H9 (cell line): ENCODE measurements around the gene TUBG1. TPM values are rescaled to one million over a fixed set of nuclear protein-coding genes. Genes with fewer than 3 reads are reported as not detected.

Experiments used
- DNase-seq: peaks from one replicate; pipeline ENCODE4 v3.0.0-alpha.2; 2017
- H2AFZ ChIP-seq: one replicate; pipeline ENCODE4 v1.6.1; 2013; ENCODE audit warnings: mild to moderate bottlenecking, low read length, control low read depth, moderate library complexity
- H2AK5ac ChIP-seq: 2 replicates; pipeline ENCODE4 v1.6.1; 2013; ENCODE audit warnings: low read length, control low read depth, mixed read lengths; ENCODE audit not compliant: insufficient read length
- H2BK120ac ChIP-seq: one replicate; pipeline ENCODE4 v1.6.1; 2013; ENCODE audit warnings: low read depth, mild to moderate bottlenecking, low read length, control low read depth, inconsistent platforms; ENCODE audit not compliant: poor library complexity, severe bottlenecking
- H2BK12ac ChIP-seq: 2 replicates; pipeline ENCODE4 v1.6.1; 2013; ENCODE audit warnings: low read length, control low read depth, mixed read lengths, low read depth; ENCODE audit not compliant: insufficient read length
- H2BK15ac ChIP-seq: 2 replicates; pipeline ENCODE4 v1.6.1; 2013; ENCODE audit warnings: low read depth, low read length, control low read depth
- H2BK20ac ChIP-seq: one replicate; pipeline ENCODE4 v1.6.1; 2013; ENCODE audit warnings: low read depth, mild to moderate bottlenecking, low read length, control low read depth, inconsistent platforms; ENCODE audit not compliant: poor library complexity, severe bottlenecking
- H2BK5ac ChIP-seq: 2 replicates; pipeline ENCODE4 v1.6.1; 2013; ENCODE audit warnings: low read length, control low read depth, mixed read lengths; ENCODE audit not compliant: insufficient read length
- H3K14ac ChIP-seq: 2 replicates; pipeline ENCODE4 v1.6.1; 2013; ENCODE audit warnings: low read length, control low read depth; ENCODE audit not compliant: insufficient read depth
- H3K18ac ChIP-seq: 2 replicates; pipeline ENCODE4 v1.6.1; 2013; ENCODE audit warnings: low read depth, mild to moderate bottlenecking, mixed read lengths, low read length, control low read depth; ENCODE audit not compliant: insufficient read length
- H3K23ac ChIP-seq: 2 replicates; pipeline ENCODE4 v1.6.1; 2013; ENCODE audit warnings: low read length, control low read depth, mixed read lengths, low read depth; ENCODE audit not compliant: insufficient read length
- H3K23me2 ChIP-seq: 2 replicates; pipeline ENCODE4 v1.6.1; 2013; ENCODE audit warnings: low read depth, mild to moderate bottlenecking, mixed read lengths, low read length, control low read depth; ENCODE audit not compliant: insufficient read length, poor library complexity, severe bottlenecking
- H3K27ac ChIP-seq: 2 replicates; pipeline ENCODE4 v1.5.1; 2013; ENCODE audit warnings: low read length, control low read depth, mixed read lengths, low read depth; ENCODE audit not compliant: insufficient read length
- H3K27me3 ChIP-seq: 2 replicates; pipeline ENCODE4 v1.6.1; 2013; ENCODE audit warnings: low read length, control low read depth, inconsistent platforms; ENCODE audit not compliant: insufficient read depth
- H3K4ac ChIP-seq: 2 replicates; pipeline ENCODE4 v1.6.1; 2013; ENCODE audit warnings: low read depth, mild to moderate bottlenecking, control low read depth, inconsistent platforms, low read length, moderate library complexity
- H3K4me1 ChIP-seq: 2 replicates; pipeline ENCODE4 v1.6.1; 2013; ENCODE audit warnings: low read length, control low read depth, inconsistent platforms; ENCODE audit not compliant: insufficient read depth
- H3K4me2 ChIP-seq: 2 replicates; pipeline ENCODE4 v1.6.1; 2013; ENCODE audit warnings: low read length, control low read depth, mixed read lengths; ENCODE audit not compliant: insufficient read length, insufficient read depth
- H3K56ac ChIP-seq: 2 replicates; pipeline ENCODE4 v1.6.1; 2013; ENCODE audit warnings: low read depth, mild to moderate bottlenecking, mixed read lengths, low read length, control low read depth; ENCODE audit not compliant: insufficient read length
- H3K79me1 ChIP-seq: 2 replicates; pipeline ENCODE4 v1.6.1; 2013; ENCODE audit warnings: low read depth, mild to moderate bottlenecking, moderate library complexity, low read length, control low read depth, inconsistent platforms; ENCODE audit not compliant: insufficient read depth, poor library complexity, severe bottlenecking
- H3K79me2 ChIP-seq: 2 replicates; pipeline ENCODE4 v1.6.1; 2013; ENCODE audit warnings: low read length, control low read depth, inconsistent platforms; ENCODE audit not compliant: insufficient read depth
- H3K9ac ChIP-seq: 2 replicates; pipeline ENCODE4 v1.6.1; 2013; ENCODE audit warnings: low read length, control low read depth, mixed read lengths; ENCODE audit not compliant: insufficient read length; ENCODE audit errors: extremely low read depth
- H3K9me3 ChIP-seq: one replicate; pipeline ENCODE4 v1.6.1; 2013; ENCODE audit warnings: low read depth, low read length, inconsistent platforms; ENCODE audit not compliant: control insufficient read depth
- H3T11ph ChIP-seq: one replicate; pipeline ENCODE4 v1.6.1; 2013; ENCODE audit warnings: mild to moderate bottlenecking, low read length, control low read depth, inconsistent platforms
- H4K20me1 ChIP-seq: one replicate; pipeline ENCODE4 v1.6.1; 2013; ENCODE audit not compliant: control insufficient read depth, insufficient read length, insufficient read depth
- H4K5ac ChIP-seq: 2 replicates; pipeline ENCODE4 v1.6.1; 2013; ENCODE audit warnings: low read depth, mild to moderate bottlenecking, mixed read lengths, low read length, control low read depth; ENCODE audit not compliant: insufficient read length
- H4K8ac ChIP-seq: replicated peaks from 2 replicates; pipeline ENCODE4 v1.6.1; 2013; ENCODE audit warnings: low read length, control low read depth, mixed read lengths, low read depth; ENCODE audit not compliant: insufficient read length
- H4K91ac ChIP-seq: 2 replicates; pipeline ENCODE4 v1.6.1; 2013; ENCODE audit warnings: low read depth, mild to moderate bottlenecking, moderate library complexity, mixed read lengths, low read length, control low read depth; ENCODE audit not compliant: insufficient read length
- H3K27ac Mint-ChIP-seq, 3 experiments: 2 replicates in 2 of 3; 3 replicates in 1 of 3; pipeline ENCODE4 v1.8.0; 2020 to 2021; ENCODE audit warnings: mixed read lengths in 3 of 3, mild to moderate bottlenecking in 1 of 3, moderate library complexity in 1 of 3
- H3K27me3 Mint-ChIP-seq: 2 replicates; pipeline ENCODE4 v1.8.0; 2021; ENCODE audit warnings: low read depth, mild to moderate bottlenecking, moderate library complexity, mixed read lengths
- H3K36me3 Mint-ChIP-seq, 3 experiments: 2 replicates in 2 of 3; 3 replicates in 1 of 3; pipeline ENCODE4 v1.8.0; 2020 to 2021; ENCODE audit warnings: low read depth in 3 of 3, mixed read lengths in 3 of 3; ENCODE audit not compliant: insufficient read depth in 1 of 3
- H3K4me1 Mint-ChIP-seq, 2 experiments: 2 replicates each; pipeline ENCODE4 v1.8.0; 2020; ENCODE audit warnings: mixed read lengths in 2 of 2
- H3K4me3 Mint-ChIP-seq, 2 experiments: 2 replicates in 1 of 2; 3 replicates in 1 of 2; pipeline ENCODE4 v1.8.0; 2020 to 2021; ENCODE audit warnings: mild to moderate bottlenecking in 2 of 2, mixed read lengths in 2 of 2, moderate library complexity in 1 of 2
- H3K9me3 Mint-ChIP-seq, 2 experiments: 2 replicates in 1 of 2; 3 replicates in 1 of 2; pipeline ENCODE4 v1.8.0; 2020; ENCODE audit warnings: mild to moderate bottlenecking in 2 of 2, mixed read lengths in 2 of 2, moderate library complexity in 1 of 2
- WGBS: extraction: QIAGEN DNeasy Blood & Tissue Kit; methylation state at CpG from one replicate; pipeline ENCODE4 v1.1.7; 2013; ENCODE audit warnings: missing lambda C conversion rate, low lambda C conversion rate, mixed read lengths; ENCODE audit not compliant: insufficient read length; ENCODE audit errors: extremely low coverage; 5-methylcytosine and 5-hydroxymethylcytosine counted together
- long read RNA-seq: library from polyadenylated mRNA; unstranded; transcript quantifications from one replicate; pipeline ENCODE4 v2.0.0, GENCODE V29; 2020
- total RNA-seq: library from RNA; stranded (reverse); gene quantifications from 2 replicates; pipeline ENCODE4 v1.2.1, GENCODE V29; 2021
- TF ChIP-seq, protein P1 (sequence below): fragments of 200-600 bp; sonication (generic); conservative IDR thresholded peaks from 3 replicates; pipeline ENCODE4 v1.8.0; 2021; ENCODE audit warnings: antibody characterized with exemption, mild to moderate bottlenecking

TUBG1 gene
- 117 and 122 TPM in 2 replicates for total RNA-seq
- long read RNA-seq, transcript TUBG1-201 (11 exons, 1,611 nt) = major isoform, 1,088 of 1,221 reads
- long read RNA-seq, partial matches to known transcripts = 38 of 1,221 reads
- long read RNA-seq, other reads (novel, unspliced or antisense) = 95 of 1,221 reads

GRCh38 chr17:42609182-42609813, at the start of gene TUBG1, which contains the start of gene RETREG3:
Gene TUBG1, plus strand, starts transcription at chr17:42609683. Its CDS starts 55 bp downstream, at chr17:42609738.
Gene RETREG3, minus strand, starts transcription at chr17:42609374. Its CDS starts 50 bp downstream, at chr17:42609324.
- Histone ChIP-seq H3K4me2 (peak within 1 kb of the TSS; percentile 74), H3K79me1 (peaks cover 4% of the 10 kb centered on the region), H3K23me2 (peaks cover 10% of the 10 kb centered on the region), H3K9me3 (no peaks in the 10 kb centered on the region), H3K4me1 (no peaks in the 10 kb centered on the region), H2BK120ac (no peak within 1 kb of the TSS), H2BK20ac (no peak within 1 kb of the TSS), H3K9ac (peak within 1 kb of the TSS; percentile 94), H3K18ac (no peak within 1 kb of the TSS), H4K20me1 (no peaks in the 10 kb centered on the region), H3K56ac (no peak within 1 kb of the TSS), H3K4ac (no peak within 1 kb of the TSS), H2BK5ac (peak within 1 kb of the TSS; percentile 70), H3K14ac (peak within 1 kb of the TSS; percentile 88), H3K27ac (peak within 1 kb of the TSS; percentile 13), H2BK12ac (no peak within 1 kb of the TSS), H3K23ac (no peak within 1 kb of the TSS), H4K5ac (peak within 1 kb of the TSS; percentile 27), H4K91ac (no peak within 1 kb of the TSS), H2AK5ac (no peak within 1 kb of the TSS), H2AFZ (no peak within 1 kb of the TSS), H2BK15ac (no peak within 1 kb of the TSS), H4K8ac (no peak within 1 kb of the TSS), H3T11ph (no peak within 1 kb of the TSS), H3K27me3 (no peaks in the 10 kb centered on the region), H3K79me2 (peaks cover 9% of the 10 kb centered on the region; the same call in 1 of the 2 replicates)
- Mint-ChIP-seq H3K36me3 (peaks cover 22 to 30% (median 30%) of the 10 kb centered on the region in 3 experiments), H3K9me3 (peaks cover 0 to 3% of the 10 kb centered on the region in 2 experiments; a peak in 1 of 5 replicates), H3K27me3 (no peaks in the 10 kb centered on the region), H3K4me1 (peaks cover 10 to 11% of the 10 kb centered on the region in 2 experiments), H3K4me3 (peak within 1 kb of the TSS; percentile 96 to 98), H3K27ac (peak within 1 kb of the TSS; percentile 94 to 99 (median 95))
- WGBS = no CpG with 5 or more reads among the region's 66 CpGs
- TF ChIP-seq, protein P1, sequence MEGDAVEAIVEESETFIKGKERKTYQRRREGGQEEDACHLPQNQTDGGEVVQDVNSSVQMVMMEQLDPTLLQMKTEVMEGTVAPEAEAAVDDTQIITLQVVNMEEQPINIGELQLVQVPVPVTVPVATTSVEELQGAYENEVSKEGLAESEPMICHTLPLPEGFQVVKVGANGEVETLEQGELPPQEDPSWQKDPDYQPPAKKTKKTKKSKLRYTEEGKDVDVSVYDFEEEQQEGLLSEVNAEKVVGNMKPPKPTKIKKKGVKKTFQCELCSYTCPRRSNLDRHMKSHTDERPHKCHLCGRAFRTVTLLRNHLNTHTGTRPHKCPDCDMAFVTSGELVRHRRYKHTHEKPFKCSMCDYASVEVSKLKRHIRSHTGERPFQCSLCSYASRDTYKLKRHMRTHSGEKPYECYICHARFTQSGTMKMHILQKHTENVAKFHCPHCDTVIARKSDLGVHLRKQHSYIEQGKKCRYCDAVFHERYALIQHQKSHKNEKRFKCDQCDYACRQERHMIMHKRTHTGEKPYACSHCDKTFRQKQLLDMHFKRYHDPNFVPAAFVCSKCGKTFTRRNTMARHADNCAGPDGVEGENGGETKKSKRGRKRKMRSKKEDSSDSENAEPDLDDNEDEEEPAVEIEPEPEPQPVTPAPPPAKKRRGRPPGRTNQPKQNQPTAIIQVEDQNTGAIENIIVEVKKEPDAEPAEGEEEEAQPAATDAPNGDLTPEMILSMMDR = peak; percentile 41; the same call in 2 of the 3 replicates
- peak; percentile 100 for DNase-seq
